Neutrophil (primary cell): ENCODE measurements around the gene CCDC174.

Experiments
- H3K27ac ChIP-seq: fragments of 200-600 bp; sonication (generic); 2 replicates; pipeline ENCODE4 v1.5.1; 2016; ENCODE audit warnings: mild to moderate bottlenecking, moderate library complexity
- H3K27me3 ChIP-seq: fragments of 200-600 bp; sonication (generic); 2 replicates; pipeline ENCODE4 v1.6.0; 2016; ENCODE audit warnings: mild to moderate bottlenecking
- H3K36me3 ChIP-seq: fragments of 200-600 bp; sonication (generic); 2 replicates; pipeline ENCODE4 v1.5.1; 2017
- H3K4me1 ChIP-seq, 2 experiments: fragments of 200-600 bp in 1 of 2; sonication (generic) in 1 of 2; 1 replicate in 1 of 2; 2 replicates in 1 of 2; pipeline versions ENCODE4 v1.5.1 to v1.6.1; 2013 to 2016; ENCODE audit warnings: low read depth in 1 of 2, low read length in 1 of 2, mild to moderate bottlenecking in 1 of 2, moderate library complexity in 1 of 2; ENCODE audit not compliant: control insufficient read depth in 1 of 2, insufficient read depth in 1 of 2
- H3K4me3 ChIP-seq, 2 experiments: fragments of 200-600 bp in 1 of 2; sonication (generic) in 1 of 2; 1 replicate in 1 of 2; 2 replicates in 1 of 2; pipeline ENCODE4 v1.5.1; 2013 to 2016; ENCODE audit warnings: low read depth in 1 of 2, low read length in 1 of 2, mild to moderate bottlenecking in 1 of 2, moderate library complexity in 1 of 2
- H3K9me3 ChIP-seq: fragments of 200-600 bp; sonication (generic); 2 replicates; pipeline ENCODE4 v1.5.1; 2016
- CTCF ChIP-seq: fragments of 200-600 bp; sonication (generic); IDR thresholded peaks from 2 replicates; pipeline ENCODE4 v1.5.1; 2016; ENCODE audit warnings: antibody characterized with exemption

CCDC174 gene

GRCh38 chr3:14719006-14719405, 67.4 kb downstream of the CCDC174 start:
- Histone ChIP-seq H3K4me3 (no peak overlapping the region), H3K27ac (no peak overlapping the region), H3K4me1 (no peaks in the 10 kb centered on the region), H3K36me3 (no peaks in the 10 kb centered on the region), H3K9me3 (no peaks in the 10 kb centered on the region), H3K27me3 (no peaks in the 10 kb centered on the region)
- TF ChIP-seq CTCF = no peak

GRCh38 chr3:14721126-14721864, 69.7 kb downstream of the CCDC174 start:
- no peak for TF ChIP-seq CTCF
- no peaks in the 10 kb centered on the region for H3K36me3 ChIP-seq
- H3K9me3 ChIP-seq = no peaks in the 10 kb centered on the region

More at GRCh38 chr3:14721126-14721864, 69.7 kb downstream of the CCDC174 start:
- H3K27me3 ChIP-seq = no peaks in the 10 kb centered on the region
- no peak overlapping the region for H3K4me3 ChIP-seq
- H3K4me1 ChIP-seq = no peaks in the 10 kb centered on the region
- no peak overlapping the region for H3K27ac ChIP-seq
